Choroid plexus epithelial cell (primary cell): Measurements from ENCODE around the gene TUBB2B.
"Not testable (repeated sequence)": the region's sequence is repeated elsewhere in the genome, so short reads cannot be mapped to it uniquely, and the experiment has no call there.

ENCODE experiments used
- DNase-seq: peaks from one replicate; pipeline ENCODE4 v3.0.0-alpha.2; 2010; ENCODE audit warnings: low read depth
- H3K4me3 ChIP-seq: 2 replicates; pipeline ENCODE4 v1.5.1; 2011; ENCODE audit warnings: low read depth, mild to moderate bottlenecking, control low read depth, low read length, moderate library complexity
- TF ChIP-seq, protein P1 (sequence below): conservative IDR thresholded peaks from 2 replicates; pipeline ENCODE4 v1.5.1; 2011; ENCODE audit warnings: low read depth, mild to moderate bottlenecking, control low read depth, inconsistent platforms, low read length, moderate library complexity

Gene TUBB2B

DNA sequence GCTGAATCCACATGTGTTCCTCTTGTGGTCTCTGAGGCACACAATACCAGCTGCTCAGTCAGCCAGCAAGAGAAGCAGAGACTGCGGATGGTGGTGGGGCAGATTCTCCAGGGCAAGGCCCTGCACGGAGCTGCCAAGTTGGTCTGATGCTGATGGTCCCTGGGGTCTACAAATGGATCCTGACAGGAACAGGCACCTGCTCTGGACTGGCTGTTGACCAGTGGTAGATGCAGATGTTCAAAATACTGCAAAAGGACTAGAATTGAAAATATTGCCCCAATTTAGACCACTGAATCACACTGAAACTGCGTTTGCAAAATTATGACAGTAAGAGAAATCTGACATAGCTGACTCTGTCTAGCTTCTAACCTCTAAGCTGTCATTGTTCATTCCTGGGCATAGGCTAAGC lies 40.5 kb downstream of the TUBB2B start:
- TF ChIP-seq, protein P1, sequence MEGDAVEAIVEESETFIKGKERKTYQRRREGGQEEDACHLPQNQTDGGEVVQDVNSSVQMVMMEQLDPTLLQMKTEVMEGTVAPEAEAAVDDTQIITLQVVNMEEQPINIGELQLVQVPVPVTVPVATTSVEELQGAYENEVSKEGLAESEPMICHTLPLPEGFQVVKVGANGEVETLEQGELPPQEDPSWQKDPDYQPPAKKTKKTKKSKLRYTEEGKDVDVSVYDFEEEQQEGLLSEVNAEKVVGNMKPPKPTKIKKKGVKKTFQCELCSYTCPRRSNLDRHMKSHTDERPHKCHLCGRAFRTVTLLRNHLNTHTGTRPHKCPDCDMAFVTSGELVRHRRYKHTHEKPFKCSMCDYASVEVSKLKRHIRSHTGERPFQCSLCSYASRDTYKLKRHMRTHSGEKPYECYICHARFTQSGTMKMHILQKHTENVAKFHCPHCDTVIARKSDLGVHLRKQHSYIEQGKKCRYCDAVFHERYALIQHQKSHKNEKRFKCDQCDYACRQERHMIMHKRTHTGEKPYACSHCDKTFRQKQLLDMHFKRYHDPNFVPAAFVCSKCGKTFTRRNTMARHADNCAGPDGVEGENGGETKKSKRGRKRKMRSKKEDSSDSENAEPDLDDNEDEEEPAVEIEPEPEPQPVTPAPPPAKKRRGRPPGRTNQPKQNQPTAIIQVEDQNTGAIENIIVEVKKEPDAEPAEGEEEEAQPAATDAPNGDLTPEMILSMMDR: no peak
- DNase-seq: no peak
- H3K4me3 ChIP-seq: no peak overlapping the region

DNA sequence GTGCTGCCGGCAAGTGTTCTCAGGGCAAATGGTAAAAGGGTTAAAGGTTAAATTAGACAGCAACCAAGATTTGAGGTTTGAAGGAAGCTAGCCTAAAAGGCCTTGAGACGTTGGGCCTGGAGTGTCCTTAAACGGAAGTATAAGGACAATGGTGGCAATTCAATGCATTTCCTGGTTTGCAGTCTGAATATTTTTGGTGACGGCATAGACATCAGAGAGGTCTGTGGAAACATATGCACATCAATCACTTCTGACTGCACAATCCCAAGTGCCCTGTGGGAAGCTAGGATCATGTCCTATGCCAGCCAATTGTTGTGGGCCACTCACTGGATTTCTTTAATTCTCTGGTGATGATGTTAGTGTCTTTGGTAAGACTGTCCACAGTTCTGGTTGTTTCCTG lies 44.4 kb downstream of the TUBB2B start:
- DNase-seq: no peak
- TF ChIP-seq, protein P1: no peak
- no peak overlapping the region for H3K4me3 ChIP-seq

DNA sequence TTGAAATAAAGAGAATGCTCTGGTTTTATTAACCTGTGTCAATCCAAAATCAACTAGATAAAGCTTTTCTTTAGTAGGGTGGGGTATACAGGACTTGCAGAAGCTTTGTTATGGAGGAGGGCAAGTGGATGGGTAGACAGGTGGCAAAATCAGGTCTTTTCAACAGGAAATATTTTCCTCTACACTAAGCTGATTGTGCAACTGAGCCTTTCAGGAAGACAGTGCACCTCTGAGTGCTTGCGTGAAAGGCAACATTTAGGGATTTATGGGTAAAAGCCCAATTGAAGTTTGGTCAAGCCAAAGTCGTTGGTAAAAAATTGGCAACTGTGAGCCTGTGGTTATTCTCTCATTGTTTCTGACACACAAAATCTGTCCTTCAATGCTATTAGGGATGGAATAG lies 46.3 kb downstream of the TUBB2B start:
- TF ChIP-seq, protein P1: no peak
- no peak overlapping the region for H3K4me3 ChIP-seq
- no peak for DNase-seq

DNA sequence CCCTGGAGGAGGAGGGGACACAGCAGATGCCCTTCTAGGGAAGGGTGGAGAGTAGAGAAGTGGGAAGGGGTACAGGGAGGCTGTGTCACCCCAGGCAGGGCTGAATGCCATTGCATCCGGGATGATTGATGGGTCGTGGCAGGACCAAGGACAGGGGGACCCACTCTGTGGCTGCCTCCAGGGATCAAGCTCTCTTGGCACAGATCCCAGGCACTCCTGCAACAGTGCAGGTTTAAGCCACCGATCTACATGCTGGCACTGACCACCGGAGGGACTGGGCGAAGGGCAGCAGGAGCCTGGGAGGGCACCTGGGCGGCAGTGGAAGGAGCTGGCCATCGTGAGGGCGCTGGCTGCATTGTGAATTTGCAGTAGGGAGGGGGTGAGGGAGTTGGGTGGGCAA lies 47.5 kb downstream of the TUBB2B start:
- peak overlapping the region; percentile 45 for H3K4me3 ChIP-seq

DNA sequence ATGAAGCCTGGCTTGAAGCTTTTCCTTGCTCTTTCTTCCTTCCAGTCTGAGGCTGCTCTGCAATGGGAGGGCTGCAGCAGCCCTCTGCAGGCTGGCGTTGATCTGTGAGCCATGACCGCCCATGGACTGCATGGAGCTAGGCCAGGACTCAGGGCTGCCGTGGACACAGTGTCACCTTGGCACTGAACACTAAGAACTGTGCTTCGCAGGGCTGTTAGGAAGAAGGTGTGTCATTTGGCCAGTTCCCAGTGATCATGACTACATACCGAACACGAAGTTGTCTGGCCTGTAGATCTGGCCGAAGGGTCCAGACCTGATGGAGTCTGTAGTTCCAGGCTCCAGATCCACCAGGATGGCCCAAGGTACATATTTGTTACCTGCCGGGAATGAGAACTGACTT lies 48.8 kb downstream of the TUBB2B start:
- DNase-seq, H3K4me3 ChIP-seq: not testable (repeated sequence)

More for the DNA sequence above, 47.5 kb downstream of the TUBB2B start:
- DNase-seq: not testable (repeated sequence)

DNA sequence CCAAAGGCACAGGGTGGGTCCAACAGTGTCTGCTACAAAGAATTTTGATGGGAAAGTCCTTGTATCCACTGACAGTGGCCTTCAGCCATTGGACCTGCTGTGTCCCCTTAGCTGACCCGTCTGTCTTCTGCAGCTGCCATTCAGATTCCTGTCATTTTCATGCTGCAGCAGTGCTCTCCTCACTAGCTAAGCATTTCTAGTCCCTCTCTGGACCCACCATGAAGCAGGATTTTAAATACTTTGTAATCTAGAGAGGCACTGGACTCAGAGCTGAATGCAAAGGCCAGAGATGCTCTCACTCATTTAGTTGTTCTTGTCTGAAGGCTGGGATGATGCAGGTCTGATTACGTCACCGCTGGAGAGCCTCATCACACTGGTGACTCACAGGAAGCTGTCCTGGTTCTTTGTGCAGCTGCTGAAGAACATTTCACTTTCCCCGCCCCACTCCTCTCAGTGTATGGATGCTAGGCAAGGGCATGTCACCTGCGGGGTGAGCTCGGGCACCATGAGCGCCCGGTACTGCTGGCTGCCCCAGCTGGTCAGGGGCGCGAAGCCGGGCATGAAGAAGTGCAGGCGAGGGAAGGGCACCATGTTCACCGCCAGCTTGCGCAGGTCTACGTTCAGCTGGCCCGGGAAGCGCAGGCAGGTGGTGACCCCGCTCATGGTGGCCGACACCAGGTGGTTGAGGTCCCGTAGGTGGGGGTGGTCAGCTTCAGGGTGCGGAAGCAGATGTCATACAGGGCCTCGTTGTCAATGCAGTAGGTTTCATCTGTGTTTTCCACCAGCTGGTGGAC lies 50.7 kb downstream of the TUBB2B start:
- no peak overlapping the region for H3K4me3 ChIP-seq
- DNase-seq: peak; percentile 93
- TF ChIP-seq, protein P1: no peak

DNA sequence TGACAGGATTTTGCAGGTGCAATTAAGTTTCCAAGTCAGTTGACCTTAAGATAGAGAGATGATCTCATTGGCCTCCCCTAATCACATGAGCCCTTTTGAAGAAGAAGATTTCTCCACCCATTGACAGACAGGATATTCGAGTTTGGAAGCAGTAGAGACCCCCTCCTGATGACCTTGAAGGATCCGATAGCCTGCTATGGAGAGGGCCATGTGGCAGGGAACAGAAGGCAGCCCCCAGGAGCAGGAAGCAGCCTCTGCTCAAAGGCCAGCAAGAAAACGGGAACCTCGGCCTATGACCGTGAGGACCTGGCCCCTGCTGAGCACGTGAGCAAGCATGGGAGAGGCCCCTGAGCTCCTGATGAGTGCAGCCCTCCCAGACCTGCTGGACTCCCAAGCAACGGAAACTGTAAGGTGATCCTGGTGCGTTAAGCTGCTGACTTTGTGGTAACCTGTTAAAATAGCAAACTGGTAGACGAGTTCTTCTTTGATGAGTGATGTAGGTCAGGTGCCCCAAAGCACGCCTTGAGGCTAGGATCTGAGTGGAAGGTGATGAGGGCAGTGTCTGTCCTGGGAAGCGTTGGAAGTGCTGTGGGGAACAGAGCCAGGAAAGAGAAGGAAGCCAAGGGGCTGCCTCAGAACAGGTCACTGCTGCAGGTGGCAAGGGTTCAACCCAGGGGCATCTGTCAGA lies 51.6 kb downstream of the TUBB2B start:
- no peak for DNase-seq
- TF ChIP-seq, protein P1: no peak
- H3K4me3 ChIP-seq: no peak overlapping the region
